ENCODE measurements around the gene DUSP22. TPM values are rescaled to one million over a fixed set of nuclear protein-coding genes. Genes with fewer than 3 reads are reported as not detected.

Gene DUSP22
- total and polyA plus RNA-seq, 9 of the 15 experiments (the other 6 are each of a cell fraction or from before 2014, with no cell fraction given), result 9.3 to 19.4 (median 11.8) TPM

GRCh38 chr6:340991-341827 lies 48.9 kb downstream of the DUSP22 start (continued):
- TF ChIP-seq GTF2A2 (tag; IDR thresholded peaks at IDR 0.05) (no peak), RAD21 (CRISPR knock-in tag; conservative IDR thresholded peaks at IDR 0.05 in 1 of 2, IDR thresholded peaks at IDR 0.05 in 1 of 2) (peak in 1 of 2 experiments; percentile 30; a peak in 1 of 4 replicates), GABPA (tag; conservative IDR thresholded peaks at IDR 0.05; ENCODE audit: low read depth) (peak; percentile 56), ZNF830 (CRISPR knock-in tag; IDR thresholded peaks at IDR 0.05) (peak; percentile 27; the same call in 1 of the 2 replicates)
- TF ChIP-seq, protein P1, sequence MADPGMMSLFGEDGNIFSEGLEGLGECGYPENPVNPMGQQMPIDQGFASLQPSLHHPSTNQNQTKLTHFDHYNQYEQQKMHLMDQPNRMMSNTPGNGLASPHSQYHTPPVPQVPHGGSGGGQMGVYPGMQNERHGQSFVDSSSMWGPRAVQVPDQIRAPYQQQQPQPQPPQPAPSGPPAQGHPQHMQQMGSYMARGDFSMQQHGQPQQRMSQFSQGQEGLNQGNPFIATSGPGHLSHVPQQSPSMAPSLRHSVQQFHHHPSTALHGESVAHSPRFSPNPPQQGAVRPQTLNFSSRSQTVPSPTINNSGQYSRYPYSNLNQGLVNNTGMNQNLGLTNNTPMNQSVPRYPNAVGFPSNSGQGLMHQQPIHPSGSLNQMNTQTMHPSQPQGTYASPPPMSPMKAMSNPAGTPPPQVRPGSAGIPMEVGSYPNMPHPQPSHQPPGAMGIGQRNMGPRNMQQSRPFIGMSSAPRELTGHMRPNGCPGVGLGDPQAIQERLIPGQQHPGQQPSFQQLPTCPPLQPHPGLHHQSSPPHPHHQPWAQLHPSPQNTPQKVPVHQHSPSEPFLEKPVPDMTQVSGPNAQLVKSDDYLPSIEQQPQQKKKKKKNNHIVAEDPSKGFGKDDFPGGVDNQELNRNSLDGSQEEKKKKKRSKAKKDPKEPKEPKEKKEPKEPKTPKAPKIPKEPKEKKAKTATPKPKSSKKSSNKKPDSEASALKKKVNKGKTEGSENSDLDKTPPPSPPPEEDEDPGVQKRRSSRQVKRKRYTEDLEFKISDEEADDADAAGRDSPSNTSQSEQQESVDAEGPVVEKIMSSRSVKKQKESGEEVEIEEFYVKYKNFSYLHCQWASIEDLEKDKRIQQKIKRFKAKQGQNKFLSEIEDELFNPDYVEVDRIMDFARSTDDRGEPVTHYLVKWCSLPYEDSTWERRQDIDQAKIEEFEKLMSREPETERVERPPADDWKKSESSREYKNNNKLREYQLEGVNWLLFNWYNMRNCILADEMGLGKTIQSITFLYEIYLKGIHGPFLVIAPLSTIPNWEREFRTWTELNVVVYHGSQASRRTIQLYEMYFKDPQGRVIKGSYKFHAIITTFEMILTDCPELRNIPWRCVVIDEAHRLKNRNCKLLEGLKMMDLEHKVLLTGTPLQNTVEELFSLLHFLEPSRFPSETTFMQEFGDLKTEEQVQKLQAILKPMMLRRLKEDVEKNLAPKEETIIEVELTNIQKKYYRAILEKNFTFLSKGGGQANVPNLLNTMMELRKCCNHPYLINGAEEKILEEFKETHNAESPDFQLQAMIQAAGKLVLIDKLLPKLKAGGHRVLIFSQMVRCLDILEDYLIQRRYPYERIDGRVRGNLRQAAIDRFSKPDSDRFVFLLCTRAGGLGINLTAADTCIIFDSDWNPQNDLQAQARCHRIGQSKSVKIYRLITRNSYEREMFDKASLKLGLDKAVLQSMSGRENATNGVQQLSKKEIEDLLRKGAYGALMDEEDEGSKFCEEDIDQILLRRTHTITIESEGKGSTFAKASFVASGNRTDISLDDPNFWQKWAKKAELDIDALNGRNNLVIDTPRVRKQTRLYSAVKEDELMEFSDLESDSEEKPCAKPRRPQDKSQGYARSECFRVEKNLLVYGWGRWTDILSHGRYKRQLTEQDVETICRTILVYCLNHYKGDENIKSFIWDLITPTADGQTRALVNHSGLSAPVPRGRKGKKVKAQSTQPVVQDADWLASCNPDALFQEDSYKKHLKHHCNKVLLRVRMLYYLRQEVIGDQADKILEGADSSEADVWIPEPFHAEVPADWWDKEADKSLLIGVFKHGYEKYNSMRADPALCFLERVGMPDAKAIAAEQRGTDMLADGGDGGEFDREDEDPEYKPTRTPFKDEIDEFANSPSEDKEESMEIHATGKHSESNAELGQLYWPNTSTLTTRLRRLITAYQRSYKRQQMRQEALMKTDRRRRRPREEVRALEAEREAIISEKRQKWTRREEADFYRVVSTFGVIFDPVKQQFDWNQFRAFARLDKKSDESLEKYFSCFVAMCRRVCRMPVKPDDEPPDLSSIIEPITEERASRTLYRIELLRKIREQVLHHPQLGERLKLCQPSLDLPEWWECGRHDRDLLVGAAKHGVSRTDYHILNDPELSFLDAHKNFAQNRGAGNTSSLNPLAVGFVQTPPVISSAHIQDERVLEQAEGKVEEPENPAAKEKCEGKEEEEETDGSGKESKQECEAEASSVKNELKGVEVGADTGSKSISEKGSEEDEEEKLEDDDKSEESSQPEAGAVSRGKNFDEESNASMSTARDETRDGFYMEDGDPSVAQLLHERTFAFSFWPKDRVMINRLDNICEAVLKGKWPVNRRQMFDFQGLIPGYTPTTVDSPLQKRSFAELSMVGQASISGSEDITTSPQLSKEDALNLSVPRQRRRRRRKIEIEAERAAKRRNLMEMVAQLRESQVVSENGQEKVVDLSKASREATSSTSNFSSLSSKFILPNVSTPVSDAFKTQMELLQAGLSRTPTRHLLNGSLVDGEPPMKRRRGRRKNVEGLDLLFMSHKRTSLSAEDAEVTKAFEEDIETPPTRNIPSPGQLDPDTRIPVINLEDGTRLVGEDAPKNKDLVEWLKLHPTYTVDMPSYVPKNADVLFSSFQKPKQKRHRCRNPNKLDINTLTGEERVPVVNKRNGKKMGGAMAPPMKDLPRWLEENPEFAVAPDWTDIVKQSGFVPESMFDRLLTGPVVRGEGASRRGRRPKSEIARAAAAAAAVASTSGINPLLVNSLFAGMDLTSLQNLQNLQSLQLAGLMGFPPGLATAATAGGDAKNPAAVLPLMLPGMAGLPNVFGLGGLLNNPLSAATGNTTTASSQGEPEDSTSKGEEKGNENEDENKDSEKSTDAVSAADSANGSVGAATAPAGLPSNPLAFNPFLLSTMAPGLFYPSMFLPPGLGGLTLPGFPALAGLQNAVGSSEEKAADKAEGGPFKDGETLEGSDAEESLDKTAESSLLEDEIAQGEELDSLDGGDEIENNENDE (IDR thresholded peaks at IDR 0.05; ENCODE audit: low read depth, low read length), result no peak
